Stromal cell of bone marrow (primary cell): ENCODE data around the gene OTULINL.

Source experiments
- DNase-seq: peaks from one replicate; pipeline ENCODE4 v3.0.0-alpha.2; 2012; ENCODE audit warnings: low read depth

The OTULINL gene

DNA sequence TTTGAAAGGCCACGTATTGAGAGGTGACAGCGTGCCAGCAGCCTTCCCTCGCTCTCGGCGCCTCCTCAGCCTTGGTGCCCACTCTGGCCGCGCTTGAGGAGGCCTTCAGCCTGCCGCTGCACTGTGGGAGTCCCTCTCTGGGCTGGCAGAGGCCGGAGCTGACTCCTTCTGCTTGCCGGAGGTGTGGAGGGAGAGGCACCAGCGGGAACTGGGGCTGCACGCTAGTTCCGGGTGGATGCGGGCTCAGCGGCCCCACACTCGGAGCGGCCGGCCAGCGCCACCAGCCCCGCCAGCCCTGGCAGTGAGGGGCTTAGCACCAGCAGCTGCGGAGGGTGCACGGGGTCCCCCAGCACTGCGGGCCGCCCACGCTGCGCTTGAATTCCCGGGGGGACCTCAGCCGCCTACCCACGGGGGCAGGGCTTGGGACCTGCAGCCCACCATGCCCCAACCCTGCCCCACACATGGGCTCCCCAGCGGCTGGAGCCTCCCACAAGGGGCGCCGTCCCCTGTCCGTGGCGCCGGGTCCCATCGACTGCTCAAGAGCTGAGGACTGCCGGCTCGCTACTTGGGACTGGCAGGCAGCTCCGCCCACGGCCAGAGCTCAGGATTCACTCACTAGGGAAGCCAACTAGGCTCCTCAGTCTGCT, 4.4 kb upstream of the OTULINL start:
- no peak for DNase-seq

- no peak for DNase-seq
Observed at GRCh38 chr5:14577971-14578370, 3.6 kb upstream of the OTULINL start.

GRCh38 chr5:14579246-14579645, 2.3 kb upstream of the OTULINL start:
- no peak for DNase-seq

GRCh38 chr5:14579731-14580397, 1.7 kb upstream of the OTULINL start:
- DNase-seq, result no peak

GRCh38 chr5:14580398-14581034, 1.1 kb upstream of the OTULINL start:
- DNase-seq, result no peak

GRCh38 chr5:14581891-14582796, 552 bp downstream of the OTULINL start:
- DNase-seq, result no peak

DNA sequence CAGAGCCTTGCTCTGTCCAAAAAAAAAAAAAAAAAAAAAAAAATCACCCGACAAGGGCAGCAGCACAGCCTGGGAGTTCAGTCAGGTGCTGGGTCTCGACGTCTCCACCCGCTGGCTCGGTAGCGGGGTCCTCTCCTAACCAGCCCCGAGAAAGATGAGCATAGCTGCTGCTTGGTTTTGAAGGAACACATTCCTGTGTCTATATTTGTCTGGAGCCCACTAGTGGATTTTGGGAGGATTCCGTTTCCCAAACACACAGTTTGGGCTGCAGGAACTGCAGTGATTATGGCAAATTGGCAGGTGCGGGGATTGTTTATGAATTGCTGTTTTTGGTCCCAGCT, 1.2 kb downstream of the OTULINL start:
- DNase-seq, result no peak

DNA sequence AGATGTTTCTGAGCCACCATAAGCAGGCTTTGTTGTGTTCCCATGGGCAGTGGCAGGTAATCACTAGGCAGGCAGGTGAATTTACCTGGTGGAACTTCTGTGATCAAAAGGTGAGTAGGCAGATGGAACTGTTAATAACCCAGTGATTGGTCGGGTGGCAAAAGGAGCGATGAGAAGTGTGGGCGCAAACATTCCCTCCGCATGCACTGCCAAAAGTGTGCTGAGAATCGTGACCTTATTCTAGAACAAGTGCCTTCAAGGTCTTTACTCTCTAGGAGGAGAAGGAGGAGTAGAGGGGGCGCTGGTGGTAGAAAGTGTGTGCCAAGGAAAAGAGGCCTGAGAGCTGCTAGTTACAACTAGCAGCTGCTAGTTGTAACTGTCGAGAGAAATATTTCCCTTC, 3.3 kb downstream of the OTULINL start:
- no peak for DNase-seq

DNA sequence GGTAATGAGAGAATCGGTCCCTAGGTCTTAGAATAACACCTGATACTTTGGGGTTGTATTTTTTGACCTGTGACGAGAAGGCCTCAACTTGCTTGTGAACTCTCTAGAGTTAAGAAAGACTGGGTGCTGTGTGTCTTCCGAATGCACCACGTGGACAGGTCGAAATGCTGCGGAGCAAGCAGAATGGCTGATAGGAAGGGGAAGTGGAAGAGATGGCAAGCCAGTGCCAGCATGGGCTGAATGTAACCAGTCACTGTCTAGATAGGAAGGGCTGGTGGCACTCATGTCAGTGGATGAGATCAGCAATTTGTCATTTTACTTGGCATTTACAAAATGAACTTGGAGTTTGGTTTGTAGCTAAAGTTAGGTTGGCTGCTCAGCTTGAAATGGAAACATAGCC, 5.6 kb downstream of the OTULINL start:
- no peak for DNase-seq

GRCh38 chr5:14588145-14588544, 6.6 kb downstream of the OTULINL start:
- no peak for DNase-seq

DNA sequence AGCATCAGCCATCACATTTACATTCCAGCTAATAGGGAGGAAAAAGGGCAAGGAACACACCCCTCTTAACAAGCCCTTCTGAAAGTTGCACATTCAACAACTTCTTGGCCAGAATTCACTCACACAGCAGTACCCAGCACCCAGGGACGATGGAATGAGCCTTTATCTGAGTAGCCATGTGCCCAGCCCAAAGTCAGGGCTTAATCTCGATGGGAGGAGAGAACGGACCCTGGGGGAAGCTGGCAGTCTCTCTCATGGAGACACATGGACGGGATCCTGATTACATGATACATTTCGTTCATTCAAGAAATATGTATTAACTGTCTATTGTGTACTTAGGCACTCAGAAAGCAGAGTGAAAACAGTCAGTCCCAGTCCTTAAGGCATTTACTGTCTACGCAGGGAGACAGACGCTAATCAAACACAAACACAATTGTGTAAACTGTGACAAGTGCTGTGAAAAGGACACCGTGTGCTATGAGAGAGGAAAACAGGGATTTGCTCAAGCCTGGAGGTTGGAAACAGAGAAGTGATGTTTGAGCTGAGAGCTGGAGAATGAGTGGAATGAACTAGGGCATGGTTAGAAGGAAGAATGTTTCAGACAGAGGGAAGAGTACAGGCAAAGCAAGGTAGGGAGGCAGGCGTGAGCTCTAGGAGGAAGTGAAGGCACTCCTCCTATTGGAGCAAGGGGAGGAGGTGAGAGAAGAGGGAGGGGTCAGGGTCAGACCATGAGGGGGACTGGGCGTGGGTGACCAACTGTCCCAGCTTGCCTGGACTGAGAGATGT, 7.4 kb downstream of the OTULINL start:
- no peak for DNase-seq

GRCh38 chr5:14590949-14591348, 9.4 kb downstream of the OTULINL start:
- DNase-seq, result no peak

DNA sequence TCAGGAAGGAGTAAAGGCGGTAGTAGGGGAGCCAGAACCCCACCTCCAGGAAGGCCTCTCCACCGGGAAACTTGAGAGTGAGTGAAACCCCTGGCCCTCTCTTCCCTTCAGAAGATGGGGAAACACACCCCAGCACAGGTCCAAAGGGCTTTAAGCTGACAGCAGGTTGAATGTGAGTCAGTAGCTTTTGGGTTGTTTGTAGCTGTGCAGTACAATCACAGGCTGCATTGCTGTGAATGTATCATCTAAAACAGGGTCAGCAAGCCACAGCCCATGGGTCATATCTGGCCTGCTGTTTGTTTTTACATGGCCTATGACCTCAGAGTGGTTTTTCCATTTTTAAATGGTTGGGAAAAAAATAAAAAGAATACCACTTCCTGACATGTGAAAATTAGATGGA, 10.0 kb downstream of the OTULINL start:
- no peak for DNase-seq

GRCh38 chr5:14593326-14594021, 11.9 kb downstream of the OTULINL start:
- DNase-seq, result no peak

GRCh38 chr5:14594378-14595074, 12.9 kb downstream of the OTULINL start:
- no peak for DNase-seq

GRCh38 chr5:14595189-14595588, 13.6 kb downstream of the OTULINL start:
- DNase-seq, result no peak

DNA sequence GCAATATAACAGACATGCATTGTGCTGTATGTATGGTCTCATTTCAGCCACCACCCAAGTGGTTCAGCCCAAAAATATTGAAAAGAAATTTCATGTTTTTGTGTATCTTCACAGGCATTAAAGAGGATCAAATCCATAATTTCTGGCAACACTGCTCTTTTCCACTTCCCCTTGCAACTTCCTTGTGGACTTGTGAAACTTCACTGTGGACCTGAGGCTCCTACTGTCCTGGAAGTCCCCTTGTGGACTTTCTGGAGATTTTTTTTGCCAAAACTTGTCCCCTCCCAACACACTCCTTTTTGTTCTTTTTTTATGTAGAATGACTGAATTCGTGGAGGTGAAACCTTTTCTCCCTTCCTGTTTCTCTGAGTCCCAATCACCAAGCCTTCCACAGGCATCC, 14.3 kb downstream of the OTULINL start:
- no peak for DNase-seq

GRCh38 chr5:14597080-14597479, 15.5 kb downstream of the OTULINL start:
- no peak for DNase-seq

- DNase-seq, result no peak
Observed at GRCh38 chr5:14598225-14598624, 16.6 kb downstream of the OTULINL start.

- DNase-seq, result no peak
Observed at GRCh38 chr5:14599476-14600127, 18.0 kb downstream of the OTULINL start.
